HepG2 (cell line): Measurements from ENCODE around the gene PNPLA2. TPM values are rescaled to one million over a fixed set of nuclear protein-coding genes. Genes with fewer than 3 reads are reported as not detected.

Source experiments
- AGO2 ChIP-seq: fragments of 200-400 bp; formaldehyde crosslinking; optimal IDR thresholded peaks from 2 replicates; pipeline ENCODE3; 2017; ENCODE audit warnings: mild to moderate bottlenecking, low read depth, low read length, moderate library complexity
- AKAP8 ChIP-seq: sonication (generic); formaldehyde crosslinking; IDR thresholded peaks from 2 replicates; pipeline ENCODE4 v1.5.1; 2020; ENCODE audit warnings: mild to moderate bottlenecking, missing genetic modification reagents
- ARID2 ChIP-seq: sonication (generic); formaldehyde crosslinking; IDR thresholded peaks from 2 replicates; pipeline ENCODE4 v1.8.1; 2022; ENCODE audit warnings: mild to moderate bottlenecking, missing genetic modification reagents, borderline replicate concordance
- ARNTL ChIP-seq: sonication (generic); formaldehyde crosslinking; IDR thresholded peaks from 2 replicates; pipeline ENCODE4 v1.4.0; 2020; ENCODE audit warnings: mild to moderate bottlenecking, missing genetic modification reagents
- E2F5 ChIP-seq: sonication (generic); formaldehyde crosslinking; conservative IDR thresholded peaks from 2 replicates; pipeline ENCODE4 v1.4.0; 2020; ENCODE audit warnings: missing genetic modification reagents
- ETS1 ChIP-seq: sonication (generic); formaldehyde crosslinking; IDR thresholded peaks from 2 replicates; pipeline ENCODE4 v1.4.0; 2020; ENCODE audit warnings: missing genetic modification reagents
- FOSL1 ChIP-seq: sonication (generic); formaldehyde crosslinking; IDR thresholded peaks from 2 replicates; pipeline ENCODE4 v1.9.0; 2021; ENCODE audit warnings: missing genetic modification reagents, borderline replicate concordance
- GATAD1 ChIP-seq: IDR thresholded peaks from 2 replicates; pipeline ENCODE4 v1.6.1; 2016; ENCODE audit warnings: missing genetic modification reagents, missing compliant biosample characterization
- GATAD2A ChIP-seq: IDR thresholded peaks from 2 replicates; pipeline ENCODE4 v1.6.1; 2016
- GTF3A ChIP-seq: sonication (generic); formaldehyde crosslinking; conservative IDR thresholded peaks from 2 replicates; pipeline ENCODE4 v1.4.0; 2020; ENCODE audit warnings: mild to moderate bottlenecking, missing genetic modification reagents
- HNF4A ChIP-seq: sonication (generic); formaldehyde crosslinking; IDR thresholded peaks from 2 replicates; pipeline ENCODE4 v1.4.0; 2020; ENCODE audit warnings: missing genetic modification reagents
- HNRNPL ChIP-seq: fragments of 200-400 bp; formaldehyde crosslinking; IDR thresholded peaks from 2 replicates; pipeline ENCODE4 v1.6.1; 2017; ENCODE audit warnings: mild to moderate bottlenecking, low read depth, low read length
- IRF2 ChIP-seq: IDR thresholded peaks from 2 replicates; pipeline ENCODE4 v1.6.1; 2018; ENCODE audit warnings: missing genetic modification reagents, missing compliant biosample characterization
- JUND ChIP-seq: sonication (generic); formaldehyde crosslinking; IDR thresholded peaks from 2 replicates; pipeline ENCODE4 v1.8.0; 2022; ENCODE audit warnings: mild to moderate bottlenecking, missing genetic modification reagents
- KDM5A ChIP-seq: fragments of 200-600 bp; sonication (generic); IDR thresholded peaks from 2 replicates; pipeline ENCODE4 v1.7.0; 2018; ENCODE audit warnings: antibody characterized with exemption, mild to moderate bottlenecking, low read length, borderline replicate concordance
- KLF13 ChIP-seq: sonication (generic); formaldehyde crosslinking; IDR thresholded peaks from 2 replicates; pipeline ENCODE4 v1.4.0; 2020; ENCODE audit warnings: mild to moderate bottlenecking, missing genetic modification reagents
- KLF6 ChIP-seq: IDR thresholded peaks from 2 replicates; pipeline ENCODE4 v1.8.0; 2016; ENCODE audit warnings: missing biosample characterization, missing genetic modification reagents
- NR0B2 ChIP-seq: sonication (generic); formaldehyde crosslinking; IDR thresholded peaks from 2 replicates; pipeline ENCODE4 v1.4.0; 2020; ENCODE audit warnings: mild to moderate bottlenecking, missing genetic modification reagents
- NR2C2 ChIP-seq: sonication (generic); formaldehyde crosslinking; IDR thresholded peaks from 2 replicates; pipeline ENCODE4 v1.4.0; 2020; ENCODE audit warnings: missing genetic modification reagents, mild to moderate bottlenecking, moderate library complexity, borderline replicate concordance
- POLR2G ChIP-seq: fragments of 200-400 bp; formaldehyde crosslinking; IDR thresholded peaks from 2 replicates; pipeline ENCODE4 v1.6.1; 2018; ENCODE audit warnings: mild to moderate bottlenecking, low read depth, low read length, moderate library complexity
- RBM22 ChIP-seq: fragments of 200-400 bp; formaldehyde crosslinking; optimal IDR thresholded peaks from 2 replicates; pipeline ENCODE3; 2017; ENCODE audit warnings: mild to moderate bottlenecking, low read length, moderate library complexity
- RNF219 ChIP-seq: sonication (generic); formaldehyde crosslinking; IDR thresholded peaks from 2 replicates; pipeline ENCODE4 v1.5.0; 2020; ENCODE audit warnings: mild to moderate bottlenecking, missing genetic modification reagents
- ZFP62 ChIP-seq: sonication (generic); formaldehyde crosslinking; IDR thresholded peaks from 2 replicates; pipeline ENCODE4 v1.4.0; 2020; ENCODE audit warnings: missing genetic modification reagents
- ZNF101 ChIP-seq: sonication (generic); formaldehyde crosslinking; IDR thresholded peaks from 2 replicates; pipeline ENCODE4 v1.4.0; 2020; ENCODE audit warnings: mild to moderate bottlenecking, low read depth, missing genetic modification reagents, borderline replicate concordance
- ZNF768 ChIP-seq: sonication (generic); formaldehyde crosslinking; IDR thresholded peaks from 2 replicates; pipeline ENCODE4 v1.4.0; 2020; ENCODE audit warnings: missing genetic modification reagents
- ZNF83 ChIP-seq: sonication (generic); formaldehyde crosslinking; IDR thresholded peaks from 2 replicates; pipeline ENCODE4 v1.4.0; 2020; ENCODE audit warnings: missing genetic modification reagents, mild to moderate bottlenecking, borderline replicate concordance
- ZNF850 ChIP-seq: sonication (generic); formaldehyde crosslinking; conservative IDR thresholded peaks from 2 replicates; pipeline ENCODE4 v1.9.0; 2021; ENCODE audit warnings: mild to moderate bottlenecking, missing genetic modification reagents
- ZNF883 ChIP-seq: sonication (generic); formaldehyde crosslinking; IDR thresholded peaks from 2 replicates; pipeline ENCODE4 v1.5.1; 2020; ENCODE audit warnings: mild to moderate bottlenecking, missing genetic modification reagents; ENCODE audit errors: not compliant biosample characterization
- polyA plus RNA-seq, 8 experiments: library from polyadenylated mRNA; depleted of rRNA in 3 of 8; stranded (reverse) in 7 of 8; unstranded in 1 of 8; fragments of >200 nt; fragmentation: Illumina TruSeq in 4 of 8; extraction: Trizol in 4 of 8; gene quantifications; 2 replicates each; pipeline versions ENCODE4 v1.2.1 to v1.2.3, GENCODE V29; 2011 to 2016; ENCODE audit warnings: low read depth in 4 of 8, missing spikeins in 1 of 8, mixed read lengths in 1 of 8; ENCODE audit not compliant: insufficient read depth in 1 of 8
- total RNA-seq, 5 experiments: library from RNA; depleted of rRNA; stranded (reverse); fragments of >200 nt; fragmentation: Illumina TruSeq; extraction: Trizol; gene quantifications; 2 replicates each; pipeline ENCODE4 v1.2.3, GENCODE V29; 2016; ENCODE audit warnings: low read depth in 1 of 5

The PNPLA2 gene
- total and polyA plus RNA-seq, 2 of the 13 experiments (the other 11 are each of a cell fraction or from before 2014, with no cell fraction given), result 10.5 to 43.2 TPM

GRCh38 chr11:862081-862661, 43.5 kb downstream of the PNPLA2 start (continued):
- TF ChIP-seq GATAD2A (CRISPR knock-in tag) (no peak), GTF3A (CRISPR knock-in tag) (no peak), KLF13 (CRISPR knock-in tag) (no peak), ZNF101 (no peak), GATAD1 (CRISPR knock-in tag) (no peak), ZNF768 (peak; percentile 31; the same call in 1 of the 2 replicates), ZNF850 (no peak), HNRNPL (0 out of 2 replicates have a peak, but pooled peaks have one; percentile 44), JUND (CRISPR knock-in tag) (no peak), ZNF883 (no peak), HNF4A (CRISPR knock-in tag) (no peak), ZNF83 (no peak), KDM5A (no peak), NR0B2 (no peak), ARNTL (CRISPR knock-in tag) (no peak), NR2C2 (CRISPR knock-in tag) (no peak), RBM22 (peak; percentile 44), ZFP62 (CRISPR knock-in tag) (no peak), ARID2 (no peak), POLR2G (peak; percentile 47; the same call in 1 of the 2 replicates), IRF2 (CRISPR knock-in tag) (no peak), ETS1 (no peak), FOSL1 (CRISPR knock-in tag) (no peak), RNF219 (CRISPR knock-in tag) (no peak), KLF6 (no peak), E2F5 (CRISPR knock-in tag) (no peak), AKAP8 (CRISPR knock-in tag) (peak; percentile 71; the same call in 1 of the 2 replicates), AGO2 (peak; percentile 76)
- TF ChIP-seq, all 625 proteins: peak for 7
